OCI-LY7 (cell line): ENCODE measurements around the gene CYP39A1.

Experiments used
- CTCF ChIP-seq: fragments of 200-600 bp; sonication (generic); conservative IDR thresholded peaks from 2 replicates; pipeline ENCODE4 v1.5.1; 2014; ENCODE audit warnings: mild to moderate bottlenecking, antibody characterized with exemption, low read length, moderate library complexity, mixed read lengths
- EZH2phosphoT487 ChIP-seq: fragments of 200-600 bp; sonication (generic); IDR thresholded peaks from 2 replicates; pipeline ENCODE4 v1.6.1; 2018; ENCODE audit warnings: low read depth, borderline replicate concordance, mild to moderate bottlenecking, mixed run types, antibody characterized with exemption, low read length, moderate library complexity, mixed read lengths

DNA sequence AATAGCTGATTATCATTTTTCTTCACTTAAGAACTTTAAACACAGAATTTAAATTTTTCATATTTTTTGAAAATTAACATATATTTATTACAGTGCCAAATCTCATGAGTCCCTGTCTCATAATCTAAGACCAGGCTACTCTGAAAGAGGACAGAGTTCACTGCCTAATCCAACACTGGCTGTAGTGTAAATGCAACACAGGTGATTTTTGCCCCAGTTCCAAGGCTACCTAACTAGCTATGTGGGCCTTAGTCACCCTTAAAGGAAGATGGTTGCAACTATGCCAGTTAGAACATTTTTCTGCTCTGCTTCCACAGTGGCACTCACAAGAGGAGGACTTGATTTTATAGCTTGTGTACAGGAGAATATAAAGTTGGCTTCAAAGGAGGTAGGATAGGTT, 5.0 kb upstream of the CYP39A1 start:
- TF ChIP-seq CTCF (no peak), EZH2phosphoT487 (no peak)
